HG03139 (cell line): ENCODE data around the gene AUTS2.

ENCODE experiments used
- ATAC-seq: cut with Tn5 transposase; IDR thresholded peaks from one replicate; pipeline ENCODE4 v1.9.1; 2021; ENCODE audit not compliant: unreplicated experiment

The AUTS2 gene

DNA sequence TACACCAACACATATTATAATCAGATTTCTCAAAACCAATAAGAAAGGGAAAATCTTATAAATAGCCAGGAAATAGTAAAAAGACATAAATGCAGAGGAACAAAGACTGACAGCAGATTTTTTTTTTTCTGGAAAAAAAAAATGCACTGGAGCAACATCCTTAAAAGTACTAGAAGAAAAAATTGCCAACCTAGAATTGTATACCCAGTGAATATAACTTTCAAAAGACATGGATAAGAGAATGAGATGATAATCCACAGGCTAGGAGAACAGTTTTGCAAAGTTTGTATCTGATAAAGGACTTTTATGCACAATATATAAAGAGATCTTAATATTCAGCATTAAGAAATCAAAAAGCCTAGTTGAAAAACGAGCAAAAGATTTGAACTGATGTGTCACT lies 554.0 kb downstream of the AUTS2 start:
- no peak for ATAC-seq

DNA sequence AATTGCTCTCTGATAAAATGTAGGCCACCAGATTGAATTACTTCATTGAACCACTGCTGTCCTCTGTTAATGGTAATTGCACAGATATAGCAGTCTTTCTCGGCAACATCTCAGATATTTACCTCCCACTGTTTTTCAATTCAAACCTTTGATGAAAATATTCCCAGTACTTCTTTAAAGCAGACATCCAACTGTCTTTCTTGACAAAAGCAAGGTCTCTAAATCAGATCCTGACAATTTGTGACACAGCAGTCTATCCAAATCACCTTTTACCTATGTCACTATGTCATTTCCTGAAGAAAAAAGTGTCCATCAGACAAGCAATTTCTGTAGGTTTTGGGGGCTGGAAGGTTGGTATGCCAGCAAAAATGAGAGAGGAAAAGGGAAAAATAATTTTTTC lies 555.7 kb downstream of the AUTS2 start:
- no peak for ATAC-seq

- ATAC-seq = no peak
Measured at GRCh38 chr7:70154521-70155180, 556.4 kb downstream of the AUTS2 start.

- ATAC-seq = no peak
Measured at GRCh38 chr7:70156057-70156456, 557.8 kb downstream of the AUTS2 start.

GRCh38 chr7:70159121-70159520 lies 560.8 kb downstream of the AUTS2 start:
- no peak for ATAC-seq

- ATAC-seq = no peak
Measured at GRCh38 chr7:70165477-70166170, 567.3 kb downstream of the AUTS2 start.

DNA sequence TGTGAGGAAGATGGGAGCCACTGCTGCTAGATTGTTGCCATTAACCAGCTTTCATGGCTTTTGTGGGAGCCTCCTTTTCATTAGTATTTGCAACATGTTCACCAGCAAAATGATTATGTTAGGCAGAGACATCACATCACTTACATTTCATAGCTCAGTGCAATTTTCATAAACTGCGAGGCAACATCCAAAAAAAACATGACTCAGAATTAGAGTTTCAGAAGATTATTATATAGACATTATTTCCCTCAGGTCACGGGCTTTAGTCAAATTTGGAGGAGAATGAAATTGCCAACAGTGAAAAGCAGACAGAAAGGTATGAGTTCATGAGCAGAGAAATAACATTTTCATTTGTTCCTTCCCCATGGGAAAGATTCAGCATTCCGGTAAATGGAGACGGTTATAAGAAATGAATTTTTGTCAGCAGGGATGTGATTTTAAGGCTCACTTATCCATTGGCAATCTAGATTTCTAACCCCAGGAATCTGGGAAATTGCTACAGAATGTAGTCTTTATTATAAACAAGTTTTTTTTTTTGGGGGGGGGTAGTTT lies 573.2 kb downstream of the AUTS2 start:
- ATAC-seq = no peak

- ATAC-seq = no peak
Measured at GRCh38 chr7:70177166-70177565, 578.9 kb downstream of the AUTS2 start.

- ATAC-seq = no peak
Measured at GRCh38 chr7:70178211-70178610, 579.9 kb downstream of the AUTS2 start.

GRCh38 chr7:70178787-70179186 lies 580.5 kb downstream of the AUTS2 start:
- ATAC-seq = no peak

- no peak for ATAC-seq
Measured at GRCh38 chr7:70182521-70182920, 584.2 kb downstream of the AUTS2 start.

DNA sequence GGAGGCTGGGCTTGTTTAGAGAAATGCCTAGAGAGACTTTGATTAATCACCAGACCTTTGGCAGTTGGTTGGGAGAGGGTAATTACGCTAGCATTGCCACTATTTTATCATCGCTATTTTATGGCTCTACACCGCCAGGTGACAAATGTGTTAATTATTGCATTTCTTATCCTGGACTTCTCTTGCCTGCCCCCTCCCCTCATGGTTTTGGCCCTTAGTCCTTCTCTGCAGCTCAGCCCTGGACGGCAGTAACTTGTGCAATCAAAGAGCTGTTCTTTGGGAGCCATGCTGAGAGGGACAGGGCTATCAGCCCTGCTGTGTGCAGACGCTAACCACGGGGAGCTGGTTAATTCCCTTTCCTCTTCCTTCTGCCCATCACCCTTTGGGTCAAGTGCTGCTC lies 585.0 kb downstream of the AUTS2 start:
- ATAC-seq = no peak

- no peak for ATAC-seq
Measured at GRCh38 chr7:70188901-70189650, 590.8 kb downstream of the AUTS2 start.

DNA sequence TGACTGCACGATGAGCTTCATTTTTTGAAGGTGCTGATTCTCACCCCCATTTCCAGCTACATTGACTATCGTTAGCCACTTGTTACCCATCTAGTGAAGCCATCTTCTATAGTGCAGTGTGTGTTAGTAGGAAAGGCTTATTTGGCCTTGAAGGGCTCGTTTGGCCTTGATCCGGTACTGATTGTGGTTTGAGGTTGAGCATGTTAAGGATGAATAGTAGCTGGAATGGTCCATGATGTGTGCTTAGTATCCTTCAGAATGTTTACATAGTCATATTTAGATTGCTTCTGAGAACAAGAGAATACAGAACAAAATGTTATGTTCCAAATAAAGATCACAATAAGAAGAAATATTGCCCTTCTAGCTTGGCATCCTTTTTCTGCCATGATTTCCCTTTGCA lies 591.5 kb downstream of the AUTS2 start:
- no peak for ATAC-seq

- ATAC-seq = no peak
Measured at GRCh38 chr7:70190281-70190680, 592.0 kb downstream of the AUTS2 start.

DNA sequence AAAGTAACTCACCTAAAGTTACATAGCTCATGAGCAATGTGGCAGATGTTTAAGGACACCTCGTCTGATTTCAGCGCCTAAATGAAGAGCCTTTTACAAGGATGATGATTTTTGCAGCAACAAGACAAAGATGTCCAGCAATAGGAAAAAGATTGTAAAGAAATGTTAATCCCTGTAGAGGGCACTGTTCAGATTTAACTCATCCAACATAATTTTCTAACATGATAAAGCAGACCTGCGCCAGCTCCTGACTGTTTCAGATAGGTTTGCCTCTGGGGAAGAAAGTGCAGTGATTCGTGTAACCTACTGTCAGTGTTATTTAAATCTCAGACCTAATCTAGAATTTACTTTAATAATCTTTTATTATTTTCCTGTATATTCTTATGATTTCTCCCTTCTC lies 595.2 kb downstream of the AUTS2 start:
- no peak for ATAC-seq

DNA sequence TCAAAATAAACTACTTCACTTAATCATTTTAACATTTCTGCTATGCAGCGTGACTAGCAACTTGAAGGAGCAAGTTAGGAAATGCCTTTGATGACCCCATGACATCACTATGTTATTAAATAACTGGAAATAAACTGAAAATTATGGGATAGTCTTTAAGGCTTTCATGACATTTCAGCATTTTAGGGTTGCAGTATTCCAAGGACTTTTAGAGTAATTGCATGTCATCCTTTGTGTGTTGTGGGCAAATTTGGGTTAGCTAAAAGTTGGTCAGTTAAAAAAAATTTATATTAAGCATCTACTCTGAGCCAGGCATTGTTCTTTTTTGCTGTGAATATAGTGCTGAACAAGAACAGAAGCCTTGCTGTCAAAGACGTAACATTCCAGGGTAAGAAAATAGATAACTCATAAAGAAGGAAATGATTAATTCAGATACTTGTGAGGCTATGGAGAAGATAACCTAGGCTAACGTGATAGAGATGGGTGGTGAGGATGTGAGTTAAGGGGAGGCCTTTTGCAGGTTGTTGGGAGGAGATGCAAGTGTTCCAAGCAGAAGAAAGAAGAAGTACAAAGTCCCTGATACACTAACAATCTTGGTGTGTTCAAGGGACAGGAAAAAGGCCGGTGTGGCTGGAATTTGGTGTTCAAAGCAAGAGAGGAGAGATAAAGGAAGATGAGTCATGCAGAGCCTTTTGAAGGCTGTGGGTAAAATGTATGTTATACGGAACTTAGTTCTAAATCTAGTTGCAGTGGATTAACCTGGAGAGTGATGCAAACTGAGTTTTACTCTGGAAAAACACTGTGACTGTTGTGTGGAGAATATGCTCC lies 610.2 kb downstream of the AUTS2 start:
- no peak for ATAC-seq

DNA sequence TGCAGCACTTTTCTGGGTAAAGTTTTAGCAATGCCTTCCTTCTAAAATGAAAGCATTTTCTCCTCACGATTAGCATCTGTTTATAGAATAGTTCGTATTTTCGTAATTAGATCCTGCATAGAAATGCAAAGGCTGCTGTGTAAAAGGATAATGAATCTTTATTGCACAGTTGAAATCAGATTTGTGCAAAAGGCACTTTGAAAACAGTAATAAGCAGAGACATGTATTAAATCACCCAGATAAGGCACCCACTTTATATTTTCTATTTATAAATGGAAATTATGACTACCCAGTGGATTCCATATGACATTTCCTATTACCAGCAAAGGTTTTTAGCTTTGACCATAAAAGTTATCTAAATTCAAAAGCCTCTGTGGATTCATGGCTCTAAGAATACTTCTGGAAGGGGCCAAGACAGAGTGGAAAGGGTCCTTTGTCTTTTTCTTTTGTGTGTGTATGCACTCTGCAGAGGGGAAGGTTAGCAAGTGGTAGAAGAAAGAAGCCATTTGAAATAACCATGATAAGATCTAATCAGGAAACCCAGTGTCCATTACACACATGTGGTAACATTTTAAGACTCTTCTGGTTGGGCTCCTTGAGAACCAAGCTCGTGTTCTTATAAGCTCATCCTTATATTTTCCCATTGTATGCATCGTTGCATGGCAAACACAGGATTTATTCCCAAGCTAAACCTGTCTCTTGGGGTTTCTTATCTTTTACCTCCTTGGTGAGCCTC lies 612.1 kb downstream of the AUTS2 start:
- no peak for ATAC-seq

DNA sequence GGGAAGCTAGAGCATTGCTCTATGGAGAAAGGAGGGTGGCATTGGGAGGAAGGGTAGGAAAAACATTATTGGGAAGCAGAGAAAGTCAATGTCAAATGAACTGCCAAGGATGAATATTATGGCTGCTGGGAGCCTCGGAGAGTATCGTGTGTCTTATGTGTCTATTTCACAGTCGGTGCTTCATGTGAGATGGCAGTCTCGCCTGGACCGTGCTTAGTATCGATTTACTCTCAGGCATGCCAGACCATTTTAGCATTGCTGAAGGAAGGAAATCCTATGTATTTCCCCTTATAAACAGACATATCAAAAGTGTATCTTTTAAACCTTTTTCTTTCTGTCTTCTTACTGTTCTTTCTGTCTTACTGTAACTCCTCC lies 612.6 kb downstream of the AUTS2 start:
- ATAC-seq = no peak

- no peak for ATAC-seq
Measured at GRCh38 chr7:70212281-70212680, 614.0 kb downstream of the AUTS2 start.
